ENCODE data around the gene PSMA7. TPM values are rescaled to one million over a fixed set of nuclear protein-coding genes. Genes with fewer than 3 reads are reported as not detected.

The PSMA7 gene
- total and polyA plus RNA-seq, 2 donors (not counting 1 experiment from before 2014, with no cell fraction given) = 140 to 252 TPM

GRCh38 chr20:62122654-62123449 lies 20.3 kb downstream of the PSMA7 start:
- Mint-ChIP-seq H3K9me3 (ENCODE audit: insufficient read depth) (no peaks in the 10 kb centered on the region), H3K27me3 (no peaks in the 10 kb centered on the region), H3K4me1 (peaks cover 24% of the 10 kb centered on the region), H3K4me3 (peak overlapping the region; percentile 85), H3K27ac (peak overlapping the region; percentile 63)
- peaks cover 0 to 8% (median 0%) of the 10 kb centered on the region in 3 donors for H3K9me3 ChIP-seq (ENCODE audit: control extremely low read depth in 1 of 3, control insufficient read depth in 2 of 3, insufficient read depth in 1 of 3, low read length in 2 of 3)
- H3K36me3 ChIP-seq (replicated peaks in 1 of 2; ENCODE audit: control extremely low read depth in 1 of 2, control insufficient read depth in 1 of 2, extremely low read depth in 1 of 2, insufficient read depth in 2 of 2, low read length in 1 of 2) = peaks cover 0 to 27% of the 10 kb centered on the region in 2 experiments
- ChIA-PET CTCF (interaction anchor here (0.6 to 2.7 kb wide), 5 partner anchors 13 to 112 kb away, joined by 3 to 10 read pairs (median 6); partner anchors contain the start of genes PSMA7, SS18L1 and TAF4), POLR2A (interaction anchor here (0.5 to 3.3 kb wide), 4 partner anchors 20 to 179 kb away, joined by 3 to 21 read pairs (median 4); partner anchors contain the start of genes PSMA7, SS18L1 and TAF4)
- H3K9ac ChIP-seq (ENCODE audit: low read length) = peak overlapping the region; percentile 54
- peak overlapping the region; percentile 63 for H2AFZ ChIP-seq (ENCODE audit: insufficient read depth, low read depth, low read length, poor library complexity, severe bottlenecking)
- TF ChIP-seq CTCF (IDR thresholded peaks at IDR 0.05) (no peak), EZH2 (IDR thresholded peaks at IDR 0.05; ENCODE audit: borderline replicate concordance, insufficient read depth, low read depth, low read length, poor library complexity, severe bottlenecking) (no peak)
- H3K27me3 ChIP-seq (replicated peaks in 1 of 4; ENCODE audit: control extremely low read depth in 1 of 4, control insufficient read depth in 3 of 4, insufficient read depth in 4 of 4, low read length in 3 of 4) = no peaks in the 10 kb centered on the region
- H3K79me2 ChIP-seq (ENCODE audit: control insufficient read depth, insufficient read depth, low read length) = peaks cover 47% of the 10 kb centered on the region
- peak overlapping the region; percentile 40 to 54 for H3K27ac ChIP-seq (ENCODE audit: low read length in 2 of 2)
- H4K20me1 ChIP-seq (ENCODE audit: control insufficient read depth, insufficient read depth, low read length, poor library complexity, severe bottlenecking) = peaks cover 40% of the 10 kb centered on the region
- DNase-seq = peak; percentile 74
- peak overlapping the region; percentile 86 for H3K4me2 ChIP-seq (replicated peaks; ENCODE audit: low read depth, low read length, poor library complexity, severe bottlenecking)
- H3K4me3 ChIP-seq (ENCODE audit: control extremely low read depth in 1 of 5, extremely low read depth in 1 of 5, insufficient read depth in 1 of 5, low read depth in 2 of 5, low read length in 4 of 5) = peak overlapping the region in 4 of 5 experiments; percentile 44 to 72 (median 65)
- ATAC-seq (ENCODE audit: low read depth) = peak; percentile 9
- peaks cover 13 to 23% of the 10 kb centered on the region in 2 donors for H3K4me1 ChIP-seq (ENCODE audit: control insufficient read depth in 2 of 2, insufficient read depth in 2 of 2, low read length in 2 of 2)
- intact Hi-C loops (cut with micrococcal nuclease) = loop anchor here (1.0 to 10.0 kb wide), 7 partner anchors 13 to 854 kb away; partner anchors contain the start of genes ADRM1, MTG2, OSBPL2 and PSMA7
- under 1% methylated on average over 77 of the region's 77 CpGs for WGBS (ENCODE audit: insufficient coverage)
